ENCODE measurements around the gene KCNK13.

GRCh38 chr14:90139199-90139598 lies 77.4 kb downstream of the KCNK13 start:
- no peak for TF ChIP-seq CTCF (IDR thresholded peaks at IDR 0.05)
- no peak for TF ChIP-seq POLR2A (IDR thresholded peaks at IDR 0.05)
